Upper lobe of left lung (tissue), 4 donors: ENCODE results near the gene SORBS2.
A peak's percentile ranks its signal among the peaks of the same experiment; 100 is the strongest.

Source experiments
- CTCF ChIP-seq, 6 experiments: fragments of 450-650 bp in 4 of 6; fragments of 200-600 bp in 2 of 6; sonication (generic) in 2 of 6; IDR thresholded peaks; one replicate each; pipeline ENCODE4 v1.5.1; 2016 to 2019; ENCODE audit warnings: antibody characterized with exemption in 6 of 6
- EP300 ChIP-seq, 4 donors: sonication (generic); formaldehyde crosslinking; IDR thresholded peaks; one replicate each; pipeline ENCODE4 v1.5.1; 2017; ENCODE audit warnings: antibody characterized with exemption in 4 of 4, control low read depth in 2 of 4
- POLR2A ChIP-seq, 4 donors: fragments of 450-650 bp; IDR thresholded peaks; one replicate each; pipeline ENCODE4 v1.5.1; 2016 to 2017; ENCODE audit warnings: antibody characterized with exemption in 4 of 4, mild to moderate bottlenecking in 2 of 4
- POLR2AphosphoS5 ChIP-seq, 2 donors: sonication (generic); formaldehyde crosslinking; IDR thresholded peaks; one replicate each; pipeline ENCODE4 v1.5.1; 2017; ENCODE audit warnings: antibody characterized with exemption in 2 of 2

- TF ChIP-seq CTCF (IDR thresholded peaks at IDR 0.05) (no peak), EP300 (IDR thresholded peaks at IDR 0.05) (peak in 2 of 4 donors; percentile 68 to 69), POLR2A (IDR thresholded peaks at IDR 0.05) (peak in 1 of 4 donors; percentile 19), POLR2AphosphoS5 (IDR thresholded peaks at IDR 0.05) (peak; percentile 15 to 62)
Observed at GRCh38 chr4:185761352-185762235, 50.4 kb downstream of the SORBS2 start.
